GM18511 (cell line): Measurements from ENCODE around the gene CD9.

ENCODE experiments used
- ATAC-seq: cut with Tn5 transposase; IDR thresholded peaks from one replicate; pipeline ENCODE4 v1.9.1; 2021; ENCODE audit warnings: mild to moderate bottlenecking, moderate library complexity; ENCODE audit not compliant: unreplicated experiment

The CD9 gene

GRCh38 chr12:6216581-6216980, 16.4 kb downstream of the CD9 start:
- no peak for ATAC-seq

- ATAC-seq, result no peak
Observed at GRCh38 chr12:6218347-6218925, 18.2 kb downstream of the CD9 start.

GRCh38 chr12:6219980-6220379, 19.8 kb downstream of the CD9 start:
- ATAC-seq, result no peak

GRCh38 chr12:6221146-6221545, 20.9 kb downstream of the CD9 start:
- ATAC-seq, result no peak

- no peak for ATAC-seq
Observed at GRCh38 chr12:6222078-6222654, 22.0 kb downstream of the CD9 start.

- ATAC-seq, result no peak
Observed at GRCh38 chr12:6223545-6223944, 23.3 kb downstream of the CD9 start.

- no peak for ATAC-seq
Observed at GRCh38 chr12:6224550-6224949, 24.4 kb downstream of the CD9 start.

GRCh38 chr12:6225630-6226001, 25.4 kb downstream of the CD9 start:
- no peak for ATAC-seq

GRCh38 chr12:6226002-6226678, 25.9 kb downstream of the CD9 start:
- ATAC-seq, result no peak

GRCh38 chr12:6226679-6227051, 26.5 kb downstream of the CD9 start:
- ATAC-seq, result no peak

- no peak for ATAC-seq
Observed at GRCh38 chr12:6228535-6229223, 28.5 kb downstream of the CD9 start.

GRCh38 chr12:6229224-6230218, 29.3 kb downstream of the CD9 start:
- ATAC-seq, result no peak

- no peak for ATAC-seq
Observed at GRCh38 chr12:6230321-6231110, 30.3 kb downstream of the CD9 start.

GRCh38 chr12:6231359-6232268, 31.4 kb downstream of the CD9 start:
- no peak for ATAC-seq

GRCh38 chr12:6233121-6233971, 33.1 kb downstream of the CD9 start:
- no peak for ATAC-seq

- no peak for ATAC-seq
Observed at GRCh38 chr12:6234214-6234613, 34.0 kb downstream of the CD9 start.

- no peak for ATAC-seq
Observed at GRCh38 chr12:6234906-6235305, 34.7 kb downstream of the CD9 start.

- ATAC-seq, result no peak
Observed at GRCh38 chr12:6235499-6235898, 35.3 kb downstream of the CD9 start.
